ENCODE data around the gene FOXRED1. TPM values are rescaled to one million over a fixed set of nuclear protein-coding genes. Genes with fewer than 3 reads are reported as not detected.
A peak's percentile ranks its signal among the peaks of the same experiment; 100 is the strongest.

FOXRED1 gene
- total RNA-seq, 1 experiment from 2014 or later, result 17.1 TPM

DNA sequence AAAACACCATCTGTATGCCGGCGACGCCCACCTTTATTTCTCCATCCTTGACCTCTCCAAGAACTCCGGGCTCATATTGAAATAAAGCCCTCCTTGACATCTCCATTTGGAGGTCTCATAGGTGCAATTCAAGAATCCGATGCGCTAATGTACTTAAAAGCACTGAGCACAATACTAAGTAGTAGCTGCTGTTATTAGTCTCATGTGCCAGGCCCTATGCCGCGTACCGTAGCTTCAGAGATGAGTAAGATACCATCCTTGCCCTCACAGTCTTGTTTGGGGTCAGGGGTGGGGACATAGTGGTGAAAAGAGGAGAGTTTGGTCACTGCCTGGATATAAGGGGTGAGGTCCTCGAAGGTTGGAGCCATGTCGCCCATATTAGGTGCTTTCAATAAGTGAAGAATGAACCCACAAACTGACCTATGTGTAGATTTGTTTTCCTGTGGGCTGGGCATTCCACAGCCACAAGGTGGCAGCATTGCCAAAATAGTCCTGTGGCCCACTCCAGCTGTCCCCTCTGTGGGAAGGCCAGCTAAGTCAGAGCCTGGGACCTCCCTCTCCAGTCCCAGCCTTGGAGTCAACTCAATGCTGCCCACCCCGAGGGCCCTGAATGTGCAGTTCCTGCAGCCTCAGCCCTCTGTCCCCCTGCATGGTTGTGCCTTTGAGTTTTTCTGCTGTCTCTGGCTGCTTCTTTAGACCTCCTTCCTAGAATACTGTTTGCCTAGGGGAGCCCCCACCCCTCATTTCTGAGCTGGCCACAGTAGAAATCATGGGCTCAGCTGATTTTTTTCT lies 41.4 kb downstream of the FOXRED1 start:
- DNase-seq (ENCODE audit: extremely low read depth, low read depth), result peak; percentile 58

GRCh38 chr11:126310992-126311310 lies 42.0 kb downstream of the FOXRED1 start:
- no peak for DNase-seq (ENCODE audit: extremely low read depth, low read depth)

GRCh38 chr11:126311401-126312291 lies 42.7 kb downstream of the FOXRED1 start:
- DNase-seq (ENCODE audit: extremely low read depth, low read depth), result no peak

- DNase-seq (ENCODE audit: extremely low read depth, low read depth), result no peak
Observed at GRCh38 chr11:126312961-126313360, 44.0 kb downstream of the FOXRED1 start.

DNA sequence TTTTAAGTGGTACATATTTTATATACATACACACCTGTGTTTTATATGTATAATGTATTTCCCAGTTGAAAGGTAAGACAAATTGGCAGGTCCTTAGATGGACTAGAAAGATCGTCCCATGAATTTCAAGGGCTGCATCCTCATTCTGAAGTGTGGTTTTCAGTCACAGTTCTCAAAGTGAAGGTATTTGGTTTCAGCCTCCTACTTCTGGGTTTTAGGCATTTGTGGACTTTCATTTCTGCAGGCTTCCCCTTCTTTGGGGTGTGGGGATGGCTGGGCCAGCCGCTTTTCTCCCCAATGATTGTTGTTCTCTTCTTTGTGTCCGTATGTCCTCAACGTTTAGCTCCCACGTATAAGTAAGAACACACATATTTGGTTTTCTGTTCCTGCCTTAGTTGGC lies 44.9 kb downstream of the FOXRED1 start:
- no peak for DNase-seq (ENCODE audit: extremely low read depth, low read depth)

GRCh38 chr11:126317432-126317755 lies 48.4 kb downstream of the FOXRED1 start:
- no peak for DNase-seq (ENCODE audit: extremely low read depth, low read depth)

GRCh38 chr11:126317756-126318573 lies 49.0 kb downstream of the FOXRED1 start:
- no peak for DNase-seq (ENCODE audit: extremely low read depth, low read depth)

GRCh38 chr11:126318574-126319373 lies 49.8 kb downstream of the FOXRED1 start:
- no peak for DNase-seq (ENCODE audit: extremely low read depth, low read depth)

DNA sequence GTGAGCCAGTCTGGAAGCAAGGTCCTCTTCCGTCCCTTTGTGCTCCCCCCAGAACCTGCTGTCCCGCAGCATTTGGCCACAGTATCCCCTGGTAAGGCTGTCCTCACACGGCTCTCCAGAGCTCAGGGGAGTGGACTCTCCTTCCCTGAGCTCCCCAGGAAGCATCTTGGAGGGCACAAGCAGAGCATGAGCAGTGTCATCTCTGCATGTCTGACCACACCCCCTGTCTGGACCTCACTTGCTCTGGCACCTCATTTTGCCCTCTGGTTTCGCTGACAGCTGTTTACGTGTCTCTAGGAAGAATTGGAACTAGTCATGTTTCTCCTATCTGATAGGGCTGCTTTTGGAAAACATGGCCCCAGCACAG lies 50.4 kb downstream of the FOXRED1 start:
- DNase-seq (ENCODE audit: extremely low read depth, low read depth), result no peak

DNA sequence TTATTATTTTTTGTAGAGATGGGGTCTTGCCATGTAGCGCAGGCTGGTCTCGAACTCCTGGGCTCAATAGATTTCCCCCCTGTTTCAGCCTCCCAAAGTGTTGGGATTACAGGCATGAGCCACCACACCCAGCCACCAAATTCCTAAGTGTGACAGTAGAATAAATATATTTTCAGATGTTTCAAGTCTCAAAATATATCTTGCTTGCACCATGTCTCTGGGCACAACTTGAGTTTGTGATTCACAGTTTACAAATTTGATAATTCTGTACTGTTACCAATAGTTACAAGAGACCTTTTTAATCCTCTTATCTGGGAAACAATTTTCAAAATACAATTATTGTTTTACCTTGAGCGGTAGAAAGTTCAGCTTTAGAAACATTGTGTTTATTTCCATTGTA lies 54.0 kb downstream of the FOXRED1 start:
- DNase-seq (ENCODE audit: extremely low read depth, low read depth), result no peak

- no peak for DNase-seq (ENCODE audit: extremely low read depth, low read depth)
Observed at GRCh38 chr11:126327281-126328000, 58.5 kb downstream of the FOXRED1 start.

Small RNAs within 50 kb of the gene (small RNA-seq; reads per million reads assigned to genes)
- gene RN7SL351P, result 0 to 0.06 reads per million in 2 experiments

Other genes starting within 250 kb of the FOXRED1 start
- gene CDON, start 206.3 kb upstream of the FOXRED1 start, total RNA-seq (2014; rRNA removed; shearing (Covaris generic)), result 3.4 and 3.7 TPM in 2 replicates
- gene RPUSD4, start 57.5 kb upstream of the FOXRED1 start, total RNA-seq (2014; rRNA removed; shearing (Covaris generic)), result 15.3 and 27.6 TPM in 2 replicates
- gene FAM118B, start 57.4 kb upstream of the FOXRED1 start, total RNA-seq (2014; rRNA removed; shearing (Covaris generic)), result 12.5 and 14.5 TPM in 2 replicates
- gene SRPRA, start 259 bp upstream of the FOXRED1 start, total RNA-seq (2014; rRNA removed; shearing (Covaris generic)), result 94.7 and 97.3 TPM in 2 replicates
- 10.0 and 10.6 TPM in 2 replicates for gene TIRAP, start 13.9 kb downstream of the FOXRED1 start, total RNA-seq (2014; rRNA removed; shearing (Covaris generic))
- gene DCPS, start 34.9 kb downstream of the FOXRED1 start, total RNA-seq (2014; rRNA removed; shearing (Covaris generic)), result 35.9 and 38.2 TPM in 2 replicates
- 22.3 and 31.3 TPM in 2 replicates for gene ST3GAL4, start 86.5 kb downstream of the FOXRED1 start, total RNA-seq (2014; rRNA removed; shearing (Covaris generic))

All from NCI-H460 (cell line).